BLaER1 treated with 17β-estradiol and CSF1 and Interleukin-3, amounts not matched to agents 10 nM and 100 nM (cell line): ENCODE results near the gene COL8A2.

Source experiments
- H3K27ac ChIP-seq, 11 experiments: shearing (Covaris generic); formaldehyde crosslinking; 2 replicates each; pipeline ENCODE4 v1.8.1; 2022
- H3K27me3 ChIP-seq, 11 experiments: shearing (Covaris generic); formaldehyde crosslinking; 2 replicates each; pipeline ENCODE4 v1.8.1; 2022
- H3K36me3 ChIP-seq, 11 experiments: shearing (Covaris generic); formaldehyde crosslinking; 2 replicates each; pipeline ENCODE4 v1.8.1; 2022
- H3K4me1 ChIP-seq, 10 experiments: shearing (Covaris generic); formaldehyde crosslinking; 2 replicates each; pipeline ENCODE4 v1.8.1; 2022
- H3K4me2 ChIP-seq, 11 experiments: shearing (Covaris generic); formaldehyde crosslinking; 2 replicates each; pipeline ENCODE4 v1.8.1; 2022
- H3K4me3 ChIP-seq, 10 experiments: shearing (Covaris generic); formaldehyde crosslinking; 2 replicates each; pipeline ENCODE4 v1.8.1; 2022
- H3K9ac ChIP-seq, 11 experiments: shearing (Covaris generic); formaldehyde crosslinking; 2 replicates each; pipeline ENCODE4 v1.8.1; 2022
- H3K9me3 ChIP-seq, 11 experiments: shearing (Covaris generic); formaldehyde crosslinking; replicated peaks in 1 of 11; 2 replicates each; pipeline ENCODE4 v1.8.1; 2022
- H4K20me1 ChIP-seq, 11 experiments: shearing (Covaris generic); formaldehyde crosslinking; 2 replicates each; pipeline ENCODE4 v1.8.1; 2022
- Cebpa-rat ChIP-seq, 11 experiments: shearing (Covaris generic); IDR thresholded peaks; 2 replicates each; pipeline ENCODE4 v1.8.1; 2022

COL8A2 gene

GRCh38 chr1:36096500-36097432 lies 28.3 kb downstream of the COL8A2 start:
- H3K9me3 ChIP-seq = no peaks in the 10 kb centered on the region
- peak overlapping the region in 2 of 10 experiments; percentile 7 to 18; a peak in 2 of 20 replicates for H3K4me3 ChIP-seq
- peaks cover 28 to 49% (median 38%) of the 10 kb centered on the region in 11 experiments for H3K36me3 ChIP-seq
- peak overlapping the region; percentile 85 to 99 (median 94) for H3K4me2 ChIP-seq
- H3K9ac ChIP-seq = peak overlapping the region; percentile 2 to 62 (median 36); a peak in 17 of 22 replicates
- no peak for TF ChIP-seq Cebpa-rat (IDR thresholded peaks at IDR 0.05)
- peak overlapping the region; percentile 1 to 81 (median 74); a peak in 20 of 22 replicates for H3K27ac ChIP-seq
- H3K27me3 ChIP-seq = no peaks in the 10 kb centered on the region
- H3K4me1 ChIP-seq = peaks cover 55 to 74% (median 64%) of the 10 kb centered on the region in 10 experiments
- H4K20me1 ChIP-seq = peaks cover 22 to 53% (median 34%) of the 10 kb centered on the region in 11 experiments; a peak in 19 of 22 replicates

DNA sequence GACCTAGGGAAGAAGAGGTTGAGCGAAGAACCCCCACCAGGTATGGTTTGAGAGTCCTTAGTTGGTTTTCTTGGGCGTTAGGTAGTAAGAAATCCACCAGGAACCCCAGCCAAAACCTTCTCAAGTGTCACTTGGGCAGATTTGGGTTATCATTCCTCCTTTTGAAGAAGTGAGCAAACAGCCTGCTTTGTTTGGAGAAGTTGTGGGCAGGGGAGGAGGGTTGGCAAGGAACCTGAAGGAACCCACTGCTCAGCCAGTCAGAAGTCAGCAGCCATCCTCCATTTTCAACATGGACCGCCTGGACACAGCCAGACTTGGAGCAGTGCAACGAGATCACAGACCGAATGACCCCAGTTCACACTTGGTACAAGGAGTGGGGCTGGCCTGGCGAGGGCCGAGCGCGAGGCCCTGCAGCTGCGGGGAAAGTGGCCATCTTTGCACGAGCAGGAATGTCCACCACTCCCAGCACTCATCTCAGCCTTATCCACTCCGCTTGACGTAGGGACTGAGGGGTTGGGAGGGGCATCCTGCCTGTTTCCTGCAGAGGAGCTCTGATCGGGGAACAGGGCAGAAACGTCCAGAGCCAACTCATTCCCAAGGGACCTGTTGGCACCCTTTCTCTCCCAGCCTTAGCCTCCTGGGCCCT lies 29.1 kb downstream of the COL8A2 start:
- H3K4me3 ChIP-seq = peak overlapping the region in 2 of 10 experiments; percentile 7 to 18; a peak in 2 of 20 replicates
- no peaks in the 10 kb centered on the region for H3K27me3 ChIP-seq
- peaks cover 37 to 58% (median 46%) of the 10 kb centered on the region in 11 experiments for H3K36me3 ChIP-seq
- H3K9ac ChIP-seq = peak overlapping the region in 9 of 11 experiments; percentile 2 to 53 (median 36); a peak in 7 of 22 replicates
- peak overlapping the region; percentile 1 to 81 (median 75); a peak in 19 of 22 replicates for H3K27ac ChIP-seq
- no peak for TF ChIP-seq Cebpa-rat (IDR thresholded peaks at IDR 0.05)
- peaks cover 27 to 62% (median 43%) of the 10 kb centered on the region in 11 experiments; a peak in 19 of 22 replicates for H4K20me1 ChIP-seq
- H3K4me2 ChIP-seq = peak overlapping the region; percentile 85 to 99 (median 94)
- peaks cover 64 to 83% (median 73%) of the 10 kb centered on the region in 10 experiments for H3K4me1 ChIP-seq
- H3K9me3 ChIP-seq = no peaks in the 10 kb centered on the region

DNA sequence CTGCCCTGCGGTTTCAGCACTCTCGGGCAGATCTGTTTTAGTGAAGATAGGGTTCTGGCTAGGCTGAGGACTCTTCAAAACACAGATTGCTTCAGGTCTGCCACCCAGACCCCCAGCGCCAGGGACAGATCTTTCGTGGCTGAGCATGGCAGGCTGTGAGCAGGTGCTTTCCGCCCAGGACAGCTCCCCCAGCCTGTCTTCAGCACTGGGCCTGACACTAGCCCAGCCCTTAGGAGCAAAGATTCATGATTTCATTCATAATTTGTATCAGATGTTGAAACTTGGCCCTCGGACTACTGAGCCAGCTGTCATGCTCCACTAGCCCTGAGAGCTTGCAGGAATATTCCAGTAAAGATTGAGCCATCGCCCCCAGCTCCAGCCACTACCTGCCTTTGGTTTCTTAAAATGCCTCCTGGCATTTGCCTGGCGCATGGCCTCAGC lies 30.4 kb downstream of the COL8A2 start:
- H3K27ac ChIP-seq = peak overlapping the region; percentile 58 to 81 (median 75); a peak in 20 of 22 replicates
- H4K20me1 ChIP-seq = peaks cover 31 to 72% (median 49%) of the 10 kb centered on the region in 11 experiments; a peak in 19 of 22 replicates
- H3K36me3 ChIP-seq = peaks cover 42 to 64% (median 55%) of the 10 kb centered on the region in 11 experiments
- no peaks in the 10 kb centered on the region for H3K27me3 ChIP-seq
- H3K4me3 ChIP-seq = peak overlapping the region in 1 of 10 experiments; percentile 44; a peak in 2 of 20 replicates
- peak overlapping the region; percentile 4 to 92 (median 72); a peak in 20 of 22 replicates for H3K9ac ChIP-seq
- peak overlapping the region; percentile 85 to 99 (median 94) for H3K4me2 ChIP-seq
- no peaks in the 10 kb centered on the region for H3K9me3 ChIP-seq
- H3K4me1 ChIP-seq = peaks cover 76 to 90% (median 84%) of the 10 kb centered on the region in 10 experiments
- TF ChIP-seq Cebpa-rat (IDR thresholded peaks at IDR 0.05) = no peak; a peak in 1 of 22 replicates

DNA sequence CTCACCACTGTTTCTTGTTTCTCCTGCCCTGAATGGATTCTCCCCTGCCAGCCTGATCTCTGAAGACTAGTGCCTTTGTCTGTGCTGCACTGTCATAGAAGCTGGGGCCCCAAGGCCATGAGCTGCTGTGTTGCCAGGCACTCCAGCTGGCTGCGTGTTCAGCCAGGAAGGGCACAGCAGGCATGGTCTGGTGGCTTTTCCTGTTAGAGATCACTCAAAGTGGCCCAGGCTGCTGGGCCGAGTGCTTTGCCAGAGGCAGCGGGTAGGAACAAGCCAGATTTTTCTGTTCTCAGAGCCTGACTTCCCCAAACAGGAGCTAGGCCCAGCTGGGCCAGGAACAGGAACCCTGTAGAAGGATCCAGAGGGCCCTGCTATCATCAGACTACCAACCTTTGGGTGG lies 31.1 kb downstream of the COL8A2 start:
- H3K27ac ChIP-seq = peak overlapping the region; percentile 58 to 81 (median 75)
- peak overlapping the region in 8 of 10 experiments; percentile 5 to 45 (median 31); a peak in 8 of 20 replicates for H3K4me3 ChIP-seq
- peaks cover 76 to 92% (median 87%) of the 10 kb centered on the region in 10 experiments for H3K4me1 ChIP-seq
- H4K20me1 ChIP-seq = peaks cover 37 to 72% (median 49%) of the 10 kb centered on the region in 11 experiments; a peak in 19 of 22 replicates
- H3K27me3 ChIP-seq = no peaks in the 10 kb centered on the region
- no peaks in the 10 kb centered on the region for H3K9me3 ChIP-seq
- H3K9ac ChIP-seq = peak overlapping the region; percentile 60 to 92 (median 72)
- H3K4me2 ChIP-seq = peak overlapping the region; percentile 85 to 99 (median 94)
- H3K36me3 ChIP-seq = peaks cover 42 to 64% (median 55%) of the 10 kb centered on the region in 11 experiments
- no peak for TF ChIP-seq Cebpa-rat (IDR thresholded peaks at IDR 0.05)

DNA sequence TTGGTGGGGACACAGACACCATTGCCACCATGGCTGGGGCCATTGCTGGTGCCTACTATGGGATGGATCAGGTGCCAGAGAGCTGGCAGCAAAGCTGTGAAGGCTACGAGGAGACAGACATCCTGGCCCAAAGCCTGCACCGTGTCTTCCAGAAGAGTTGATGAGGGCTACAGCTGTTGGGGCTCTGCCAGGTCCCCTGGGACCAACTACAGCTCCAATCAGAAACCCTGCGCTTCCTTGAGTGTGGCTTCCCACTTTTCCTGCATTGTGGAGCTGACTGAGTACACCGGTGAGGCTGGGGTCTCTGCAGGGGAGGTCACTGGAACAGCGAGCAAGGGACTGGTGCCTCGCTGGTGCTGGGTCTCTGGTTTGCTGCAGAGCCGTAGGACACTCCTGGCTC lies 31.8 kb downstream of the COL8A2 start:
- Histone ChIP-seq H4K20me1 (peaks cover 38 to 72% (median 49%) of the 10 kb centered on the region in 11 experiments; a peak in 19 of 22 replicates), H3K4me3 (peak overlapping the region in 8 of 10 experiments; percentile 15 to 45 (median 31); a peak in 13 of 20 replicates), H3K4me2 (peak overlapping the region; percentile 85 to 99 (median 94)), H3K27ac (peak overlapping the region; percentile 58 to 81 (median 75); a peak in 21 of 22 replicates), H3K36me3 (peaks cover 42 to 64% (median 55%) of the 10 kb centered on the region in 11 experiments), H3K9ac (peak overlapping the region; percentile 60 to 92 (median 72)), H3K9me3 (no peaks in the 10 kb centered on the region), H3K4me1 (peaks cover 79 to 92% (median 89%) of the 10 kb centered on the region in 10 experiments), H3K27me3 (no peaks in the 10 kb centered on the region)
- no peak for TF ChIP-seq Cebpa-rat (IDR thresholded peaks at IDR 0.05)

GRCh38 chr1:36092798-36093185 lies 32.2 kb downstream of the COL8A2 start:
- Histone ChIP-seq H3K9me3 (no peaks in the 10 kb centered on the region), H3K4me2 (peak overlapping the region; percentile 85 to 99 (median 94)), H3K4me1 (peaks cover 83 to 93% (median 90%) of the 10 kb centered on the region in 10 experiments), H4K20me1 (peaks cover 38 to 72% (median 49%) of the 10 kb centered on the region in 11 experiments; a peak in 19 of 22 replicates), H3K9ac (peak overlapping the region; percentile 60 to 92 (median 72); a peak in 21 of 22 replicates), H3K27ac (peak overlapping the region in 10 of 11 experiments; percentile 58 to 81 (median 76); a peak in 18 of 22 replicates), H3K27me3 (no peaks in the 10 kb centered on the region), H3K4me3 (peak overlapping the region in 6 of 10 experiments; percentile 15 to 44 (median 31); a peak in 8 of 20 replicates), H3K36me3 (peaks cover 42 to 64% (median 55%) of the 10 kb centered on the region in 11 experiments)
- TF ChIP-seq Cebpa-rat (IDR thresholded peaks at IDR 0.05) = no peak

GRCh38 chr1:36092166-36092797 lies 32.7 kb downstream of the COL8A2 start:
- H3K4me3 ChIP-seq = no peak overlapping the region; a peak in 1 of 20 replicates
- H3K9ac ChIP-seq = peak overlapping the region; percentile 60 to 92 (median 72); a peak in 19 of 22 replicates
- peak overlapping the region; percentile 85 to 99 (median 94) for H3K4me2 ChIP-seq
- TF ChIP-seq Cebpa-rat (IDR thresholded peaks at IDR 0.05) = no peak
- no peaks in the 10 kb centered on the region for H3K27me3 ChIP-seq
- H3K9me3 ChIP-seq = no peaks in the 10 kb centered on the region
- H3K36me3 ChIP-seq = peaks cover 42 to 61% (median 55%) of the 10 kb centered on the region in 11 experiments
- H4K20me1 ChIP-seq = peaks cover 38 to 72% (median 49%) of the 10 kb centered on the region in 11 experiments; a peak in 19 of 22 replicates
- peak overlapping the region in 8 of 11 experiments; percentile 69 to 81 (median 78); a peak in 15 of 22 replicates for H3K27ac ChIP-seq
- H3K4me1 ChIP-seq = peaks cover 86 to 93% (median 90%) of the 10 kb centered on the region in 10 experiments
